Stimulated activated CD8-positive, alpha-beta memory T cell treated with anti-CD3 and anti-CD28 coated beads, Interleukin-2, amount 100 ng/mL, for 1 hour (primary cell): ENCODE data around the gene CLDN9.
"Not testable (repeated sequence)": the region's sequence is repeated elsewhere in the genome, so short reads cannot be mapped to it uniquely, and the experiment has no call there.

Experiments used
- DNase-seq, 2 donors: peaks; one replicate each; pipeline ENCODE4 v3.0.0-alpha.2; 2020; ENCODE audit warnings: low read depth in 2 of 2

The CLDN9 gene

DNA sequence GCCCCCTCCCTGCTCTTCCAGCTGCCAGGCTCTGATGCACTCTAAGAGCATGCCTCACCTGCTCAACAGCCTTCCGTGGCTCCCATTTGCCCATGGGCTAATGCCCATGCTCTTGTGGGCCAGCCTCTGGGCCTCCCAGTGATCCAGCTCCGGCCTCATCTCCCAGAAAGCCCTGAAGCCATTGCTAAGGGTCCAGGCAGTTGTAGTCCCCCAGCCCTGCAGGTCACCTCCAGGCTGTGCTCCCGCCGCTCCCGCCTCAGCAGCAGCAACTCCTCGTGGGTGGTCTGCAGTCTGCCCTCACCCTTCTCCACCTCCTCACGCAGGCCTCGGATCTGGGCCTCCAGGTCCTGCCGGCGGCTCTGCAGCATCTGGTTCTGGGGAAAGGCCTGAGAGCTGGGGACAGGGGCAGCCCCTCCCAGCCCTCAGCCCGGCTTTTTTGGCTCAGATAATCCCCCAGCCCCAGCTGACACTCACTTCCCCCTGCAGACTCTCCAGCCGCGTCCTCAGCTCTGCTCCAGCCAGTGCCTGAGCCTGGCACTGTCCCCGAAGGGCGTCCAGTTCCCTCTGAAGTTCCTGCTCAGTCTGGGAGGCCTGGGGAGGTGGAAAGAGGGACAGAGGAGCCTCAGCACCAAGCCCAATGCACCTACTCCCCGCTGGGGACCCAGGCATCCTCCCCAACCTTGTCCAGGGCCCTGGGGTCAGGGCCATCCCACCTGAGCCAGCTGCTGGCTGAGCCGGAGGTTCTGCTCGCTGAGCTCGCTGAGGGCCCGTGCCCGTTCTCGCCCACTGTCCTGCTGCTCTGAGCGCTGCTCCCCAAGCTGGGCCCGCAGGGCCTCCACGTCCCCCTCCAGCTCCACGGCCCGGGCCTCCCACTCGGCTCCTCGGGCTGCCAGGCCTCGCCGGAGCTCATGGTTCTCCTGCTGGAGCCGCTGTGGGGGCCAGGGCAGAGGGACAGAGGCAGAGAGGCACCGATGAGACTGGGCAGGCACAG, 17.8 kb downstream of the CLDN9 start:
- no peak for DNase-seq

GRCh38 chr16:3032624-3033023, 19.9 kb downstream of the CLDN9 start:
- DNase-seq = no peak

GRCh38 chr16:3035289-3035971, 22.7 kb downstream of the CLDN9 start:
- DNase-seq = no peak

DNA sequence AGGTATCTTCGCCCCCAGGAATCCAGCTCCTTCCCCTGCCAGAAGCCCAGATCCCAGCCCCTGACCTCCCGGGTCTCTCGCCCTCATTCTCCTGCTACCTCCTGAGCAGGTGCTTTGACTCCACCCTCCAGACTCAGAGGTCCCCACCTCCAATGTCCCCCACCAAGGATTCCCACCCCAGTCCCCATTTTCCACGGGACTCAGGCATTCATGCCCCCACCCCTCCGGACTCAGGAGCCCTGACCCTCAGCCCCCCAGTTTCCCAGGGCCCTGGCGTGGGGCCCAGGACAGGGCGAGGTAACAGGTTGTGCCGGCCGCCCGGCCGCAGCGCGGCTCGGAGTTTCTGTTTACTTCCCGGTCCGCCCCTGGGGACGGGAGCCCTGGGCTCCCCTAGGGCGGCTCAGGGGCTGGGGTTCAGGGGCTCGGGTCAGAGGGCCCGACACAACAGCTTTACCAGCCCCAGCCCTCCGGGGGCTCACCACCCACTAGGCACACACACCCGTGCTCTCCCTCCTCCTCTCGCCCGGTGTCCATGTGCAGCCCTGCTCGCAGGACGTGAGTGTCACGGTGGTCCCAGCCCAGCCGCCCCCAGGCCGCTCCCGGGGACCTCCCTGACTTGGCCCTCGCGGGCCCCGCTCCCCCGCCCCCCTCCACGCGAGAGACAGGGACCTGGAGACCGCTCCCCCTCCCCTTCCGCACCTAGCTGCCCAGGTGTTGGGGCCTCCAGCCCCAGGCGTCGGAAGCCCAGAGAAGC, 23.4 kb downstream of the CLDN9 start:
- DNase-seq = no peak

DNA sequence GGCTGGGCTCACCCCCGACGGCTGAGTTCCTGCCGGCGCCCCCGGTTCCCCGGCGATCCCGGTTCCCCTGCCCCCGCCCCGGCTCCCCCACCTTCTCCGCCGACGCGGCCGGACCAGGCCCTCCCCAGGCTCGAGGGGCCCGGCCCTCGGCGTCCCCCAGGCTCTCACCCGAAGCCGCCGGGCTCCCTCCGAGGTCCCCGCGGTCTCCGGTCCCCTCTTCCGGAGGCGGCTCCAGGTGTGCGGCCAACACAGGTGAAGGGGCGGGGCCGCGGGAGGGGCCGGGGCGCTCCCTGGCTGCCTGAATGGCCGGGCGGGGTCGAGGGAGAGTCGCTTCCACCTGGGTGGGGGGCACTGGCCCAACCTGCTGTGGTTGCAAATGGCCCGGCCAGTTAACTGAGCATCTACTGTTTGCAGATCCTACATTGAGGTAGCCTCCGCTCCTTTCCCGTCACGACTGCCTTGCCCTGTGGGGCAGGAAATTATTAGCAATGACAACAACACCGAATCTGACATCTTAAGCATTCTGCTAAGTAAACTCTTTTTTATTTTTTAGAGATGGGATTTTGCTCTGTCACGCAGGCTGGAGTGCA, 24.1 kb downstream of the CLDN9 start, which contains the start of gene BICDL2:
Gene BICDL2, minus strand, starts transcription at position 219 of the 590 bp plus-strand sequence. CDS start 1,448 bp downstream, outside the sequence.
- no peak for DNase-seq

DNA sequence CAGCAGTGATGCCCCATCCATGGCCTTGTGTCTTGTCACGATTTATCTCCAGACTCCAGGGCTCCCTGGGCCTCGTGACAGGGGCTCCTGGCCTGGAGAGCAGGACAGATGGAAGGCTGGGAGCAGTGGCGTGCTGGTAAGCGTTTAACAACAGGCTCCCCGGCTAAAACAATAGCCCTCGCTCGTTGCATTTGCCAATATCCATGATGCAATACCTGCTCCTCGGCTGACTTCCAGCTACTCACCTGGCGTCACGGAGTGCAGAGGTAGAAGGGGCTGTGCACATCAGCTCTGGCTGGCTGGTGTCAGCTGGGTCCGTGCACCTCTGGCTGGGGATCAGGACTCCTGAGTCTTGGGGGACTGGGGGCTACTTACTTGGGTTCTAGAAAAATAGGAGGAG, 25.5 kb downstream of the CLDN9 start:
- no peak for DNase-seq

DNA sequence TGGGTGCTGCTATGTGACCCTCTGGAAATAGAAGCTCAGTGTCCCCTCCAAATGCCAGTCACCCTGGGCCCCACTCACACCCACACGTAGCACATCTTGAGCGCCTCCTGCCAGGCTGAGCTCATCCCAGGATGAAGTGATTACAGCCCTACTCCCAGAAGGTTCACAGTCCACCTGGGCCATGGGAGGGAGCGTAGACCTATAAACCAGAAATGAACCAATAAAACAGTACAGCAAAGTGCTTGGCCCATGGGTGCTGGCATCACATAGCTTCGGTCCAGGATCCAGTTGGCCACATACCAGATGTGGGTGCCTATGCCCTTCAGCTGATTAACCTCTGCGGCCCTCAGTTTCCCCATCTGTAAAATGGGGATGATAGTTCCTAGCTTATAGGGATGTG, 26.2 kb downstream of the CLDN9 start:
- no peak for DNase-seq

DNA sequence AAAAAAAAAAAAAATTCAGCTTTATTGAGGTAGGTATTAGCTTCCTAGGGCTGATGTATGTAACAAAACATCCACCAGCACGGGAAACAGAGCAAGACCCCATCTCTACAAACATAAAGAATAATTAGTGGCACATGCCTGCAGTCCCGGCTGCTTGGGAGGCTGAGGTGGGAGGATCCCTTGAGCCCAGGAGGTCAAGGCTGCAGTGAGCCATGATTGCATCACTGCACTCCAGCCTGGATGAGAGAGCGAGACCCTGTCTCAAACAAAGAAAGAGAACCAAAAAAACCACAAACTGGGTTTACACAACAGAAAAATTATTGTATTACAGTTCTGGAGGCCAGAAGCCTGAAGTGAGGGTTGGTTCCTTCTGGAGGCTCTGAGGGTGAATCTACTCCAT, 29.7 kb downstream of the CLDN9 start:
- DNase-seq = no peak

DNA sequence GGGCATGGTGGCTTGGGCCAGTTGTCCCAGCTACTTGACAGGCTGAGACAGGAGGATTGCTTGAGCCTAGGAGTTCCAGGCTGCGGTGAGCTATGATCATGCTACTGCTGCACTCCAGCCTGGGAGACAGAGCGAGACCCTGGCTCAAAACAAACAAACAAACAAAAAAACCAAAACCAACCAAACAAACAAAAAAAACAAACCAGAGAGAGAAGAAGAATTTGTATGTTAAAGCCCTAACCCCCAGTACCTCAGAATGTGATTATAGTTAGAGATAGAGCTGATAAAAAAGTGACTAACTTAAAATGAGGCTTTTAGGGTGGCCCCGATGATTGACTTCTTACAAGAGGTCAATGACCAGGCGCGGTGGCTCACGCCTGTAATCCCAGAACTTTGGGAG, 32.0 kb downstream of the CLDN9 start:
- DNase-seq = no peak

DNA sequence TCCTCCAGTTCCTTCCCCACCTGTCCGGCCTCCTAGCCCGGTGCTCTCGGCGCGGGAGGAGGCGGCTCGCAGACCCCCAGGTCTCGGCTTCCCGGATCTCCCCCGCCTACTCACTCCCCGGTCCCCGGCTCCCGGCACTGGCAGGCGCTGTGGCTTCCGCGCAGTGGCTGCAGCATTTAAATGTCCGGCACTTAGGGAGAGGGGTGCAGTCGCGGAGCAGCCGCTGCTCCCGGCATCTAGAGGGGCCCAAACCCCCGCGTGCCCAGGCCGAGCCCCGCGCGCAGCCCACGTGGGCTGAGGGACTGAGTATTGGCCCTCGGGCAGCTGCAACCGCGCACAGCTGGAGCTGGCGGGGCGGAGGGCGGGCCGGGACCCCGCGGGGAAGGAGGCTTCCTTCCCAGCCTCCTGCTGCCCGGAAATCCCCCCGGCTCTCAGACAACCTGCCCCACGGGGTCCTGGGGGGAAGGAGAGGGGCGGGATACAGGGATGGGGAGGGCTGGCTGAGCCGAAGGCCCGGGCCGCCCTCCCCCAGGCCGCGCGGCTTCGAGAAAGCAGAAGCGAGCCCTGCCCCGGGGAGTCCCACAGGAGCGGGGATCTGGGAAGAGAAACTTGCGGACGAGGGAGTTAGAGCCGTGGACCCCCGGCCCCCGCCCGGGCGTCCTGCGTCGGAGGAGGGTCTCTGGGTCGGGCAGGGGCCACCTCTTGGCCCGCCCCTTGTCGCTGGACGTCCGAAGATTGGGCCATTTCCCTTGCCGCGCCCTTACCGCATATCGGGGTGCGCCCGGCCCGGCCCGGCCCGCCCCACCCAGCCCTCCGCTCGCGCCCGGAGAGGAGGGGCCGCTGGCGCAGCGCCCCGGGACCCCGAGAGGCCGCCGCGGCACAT, 33.3 kb downstream of the CLDN9 start, which contains the start of gene MMP25:
Gene MMP25, plus strand, starts transcription at position 804 of the 883 bp plus-strand sequence. CDS start 357 bp downstream, outside the sequence.
- DNase-seq = no peak

GRCh38 chr16:3046641-3047386, 34.1 kb downstream of the CLDN9 start:
- DNase-seq = no peak

- no peak for DNase-seq
Measured at GRCh38 chr16:3047387-3047720, 34.6 kb downstream of the CLDN9 start.

DNA sequence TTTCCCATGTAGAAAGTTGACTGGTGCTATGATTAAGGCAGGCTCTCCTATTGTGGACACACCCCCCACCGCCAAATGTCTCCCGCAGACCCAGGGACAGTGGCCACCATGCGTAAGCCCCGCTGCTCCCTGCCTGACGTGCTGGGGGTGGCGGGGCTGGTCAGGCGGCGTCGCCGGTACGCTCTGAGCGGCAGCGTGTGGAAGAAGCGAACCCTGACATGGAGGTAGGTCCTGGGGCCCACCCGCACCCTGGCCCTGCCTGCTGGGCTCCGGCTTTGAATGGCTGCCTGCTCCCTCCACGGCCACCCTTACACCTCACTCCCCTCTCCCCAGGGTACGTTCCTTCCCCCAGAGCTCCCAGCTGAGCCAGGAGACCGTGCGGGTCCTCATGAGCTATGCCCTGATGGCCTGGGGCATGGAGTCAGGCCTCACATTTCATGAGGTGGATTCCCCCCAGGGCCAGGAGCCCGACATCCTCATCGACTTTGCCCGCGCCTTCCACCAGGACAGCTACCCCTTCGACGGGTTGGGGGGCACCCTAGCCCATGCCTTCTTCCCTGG, 37.3 kb downstream of the CLDN9 start:
- no peak for DNase-seq

GRCh38 chr16:3050487-3050886, 37.8 kb downstream of the CLDN9 start:
- no peak for DNase-seq

DNA sequence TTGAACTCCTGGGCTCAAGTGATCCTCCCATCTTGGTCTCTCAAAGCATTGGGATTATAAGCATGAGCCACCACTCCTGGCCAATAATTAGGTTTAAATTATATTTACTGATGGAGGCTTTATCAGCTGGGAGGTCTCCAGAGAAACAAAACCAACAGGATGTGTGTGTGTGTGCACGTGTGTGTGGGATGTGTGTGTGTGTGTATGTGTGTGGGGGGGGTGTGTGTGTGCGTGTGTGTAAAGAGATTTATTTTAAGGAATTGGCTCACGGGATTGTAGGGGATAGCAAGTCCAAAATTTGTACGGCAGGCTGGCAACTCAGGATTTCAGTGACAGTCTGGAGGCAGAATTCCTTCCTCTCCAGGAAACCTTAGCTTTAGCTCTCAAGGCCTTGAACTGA, 38.3 kb downstream of the CLDN9 start:
- DNase-seq = no peak

- DNase-seq = no peak
Measured at GRCh38 chr16:3051494-3051893, 38.8 kb downstream of the CLDN9 start.

DNA sequence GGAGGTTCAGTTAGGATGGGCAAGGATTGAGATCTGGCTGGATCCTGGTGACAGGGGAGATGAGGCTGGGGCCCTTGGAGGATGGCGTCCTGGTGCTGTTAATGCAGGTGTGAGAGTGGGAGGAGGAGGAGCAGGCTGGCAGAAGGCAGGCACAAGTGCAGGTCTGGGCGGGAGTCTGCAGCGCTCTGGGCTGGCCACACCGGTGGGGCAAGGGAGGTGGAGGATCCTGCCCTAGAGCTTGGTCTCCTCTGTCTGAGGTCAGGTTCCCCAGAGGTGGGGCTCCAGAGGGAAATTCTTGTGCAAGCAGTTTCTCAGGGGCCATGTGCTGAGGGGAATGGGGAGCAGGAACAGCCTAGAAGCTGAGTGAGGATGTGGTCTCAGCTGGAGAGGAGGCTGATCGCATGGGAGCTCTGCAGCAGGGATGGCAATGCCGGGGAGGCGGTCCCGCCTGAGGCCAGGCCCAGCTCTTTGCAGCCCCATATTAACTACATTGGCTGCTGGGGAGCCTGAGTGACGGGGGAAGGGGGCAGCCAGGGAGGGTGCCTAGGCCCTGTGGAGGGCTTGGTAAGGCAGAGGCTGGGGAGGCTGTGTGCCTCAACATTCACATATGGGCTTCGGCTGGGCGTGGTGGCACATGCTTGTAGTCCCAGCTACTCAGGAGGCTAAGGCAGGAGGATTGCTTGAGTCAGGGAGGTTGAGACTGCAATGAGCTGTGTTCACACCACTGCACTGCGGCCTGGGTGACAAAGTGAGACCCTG, 40.0 kb downstream of the CLDN9 start:
- DNase-seq = not testable (repeated sequence)

DNA sequence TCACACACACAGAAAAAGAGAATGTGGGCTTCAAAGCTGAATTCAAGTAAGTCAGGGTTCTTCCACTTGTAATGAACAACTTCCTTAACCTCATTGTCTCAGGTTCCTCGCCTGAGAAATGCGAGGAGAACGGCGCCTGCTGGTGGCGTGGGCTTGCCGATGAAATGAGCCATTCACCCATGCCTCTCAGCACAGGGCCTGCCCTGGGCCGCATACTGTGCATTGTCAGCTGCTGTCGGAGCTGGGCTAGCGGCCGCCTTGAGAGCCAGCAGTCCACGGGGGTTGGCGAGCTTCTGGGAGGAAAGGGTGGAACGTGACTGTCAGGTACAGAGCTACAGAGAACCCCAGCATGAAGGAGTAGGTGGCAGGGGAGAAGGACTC, 40.6 kb downstream of the CLDN9 start:
- DNase-seq = not testable (repeated sequence)
